CD4-positive, alpha-beta T cell treated with Interleukin-1 beta for 1 hour (primary cell): Measurements from ENCODE around the gene KDELR1.

ENCODE experiments used
- DNase-seq, 2 donors: peaks; one replicate each; pipeline ENCODE4 v3.0.0-alpha.2; 2020 to 2022

KDELR1 gene

DNA sequence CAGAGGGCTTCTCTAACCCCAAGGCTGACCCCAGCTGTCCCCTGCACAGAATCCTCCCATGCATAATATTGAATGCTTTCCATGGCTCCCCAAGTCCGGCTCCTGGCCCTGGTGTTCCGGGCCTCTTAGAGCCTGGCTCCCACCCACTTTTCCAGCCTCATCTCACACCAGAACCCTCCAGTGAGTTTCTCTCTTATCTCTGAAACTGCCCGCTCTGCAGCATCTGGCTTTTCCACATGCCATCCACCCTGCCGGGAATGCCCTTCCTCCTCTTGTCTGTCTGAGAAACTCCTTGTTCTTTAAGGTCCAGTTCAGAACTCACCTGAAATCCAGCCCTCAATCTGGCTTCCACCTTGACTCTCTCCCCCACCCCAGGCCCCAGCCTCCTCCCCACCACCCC, 20.4 kb downstream of the KDELR1 start:
- DNase-seq: no peak

DNA sequence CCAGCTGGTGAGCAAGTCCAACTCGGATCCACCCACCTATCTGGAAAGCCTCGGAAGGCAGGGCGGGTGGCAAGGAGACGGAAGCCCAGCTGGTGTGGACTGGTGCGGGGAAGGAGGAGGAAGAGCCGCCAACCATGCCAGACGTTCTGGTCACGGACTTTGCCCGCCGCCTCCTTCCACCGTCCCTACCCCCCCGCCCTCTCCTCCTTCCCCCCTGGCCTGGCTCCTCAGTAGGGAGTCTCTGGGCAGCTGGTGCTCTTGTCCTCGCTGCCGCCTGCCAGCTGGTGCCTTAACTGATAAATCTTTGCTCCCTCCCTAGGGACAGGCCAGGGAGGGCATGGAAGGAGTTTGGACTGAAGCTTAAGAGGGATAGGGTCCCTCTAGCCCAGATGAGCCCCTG, 22.4 kb downstream of the KDELR1 start:
- DNase-seq: no peak

DNA sequence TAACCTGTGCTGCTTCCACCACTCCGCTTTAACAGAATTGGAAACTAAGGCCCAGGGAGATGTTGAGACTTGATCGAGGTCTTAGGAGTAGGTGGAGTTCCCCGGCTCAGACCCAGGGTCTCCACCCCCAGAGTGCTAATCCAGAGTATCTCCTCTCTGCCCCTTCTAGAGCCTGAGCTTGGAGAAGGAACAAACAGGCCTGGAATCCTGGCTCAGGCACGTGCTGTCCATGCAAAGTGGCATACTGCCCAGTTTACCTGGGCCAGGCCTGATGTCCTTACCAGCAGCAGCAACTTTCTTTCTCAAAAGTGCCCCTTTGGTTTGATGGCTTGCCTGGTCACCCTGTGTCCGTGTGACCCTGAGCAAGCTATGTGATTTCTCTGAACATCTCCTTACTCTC, 23.5 kb downstream of the KDELR1 start:
- DNase-seq: no peak

DNA sequence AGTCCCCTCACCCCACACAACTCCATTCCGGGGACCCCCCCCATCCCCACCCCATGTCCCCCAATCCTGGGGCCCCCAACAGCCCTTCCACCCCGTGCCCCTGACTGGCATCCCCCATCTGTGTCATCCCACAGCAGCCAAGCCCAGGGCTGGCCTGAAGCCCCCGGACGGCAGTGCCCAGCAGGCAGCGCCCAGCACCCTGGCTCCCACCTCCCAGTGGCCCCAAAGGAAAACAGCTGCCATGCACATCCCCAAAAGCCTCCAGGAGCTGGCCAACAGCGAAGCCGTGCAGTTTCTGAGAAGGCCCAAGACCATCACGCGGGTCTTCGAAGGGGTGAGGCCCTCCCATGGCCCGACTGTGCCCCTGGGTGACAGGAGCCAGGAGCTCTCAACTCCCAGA, 25.7 kb downstream of the KDELR1 start:
- no peak for DNase-seq

DNA sequence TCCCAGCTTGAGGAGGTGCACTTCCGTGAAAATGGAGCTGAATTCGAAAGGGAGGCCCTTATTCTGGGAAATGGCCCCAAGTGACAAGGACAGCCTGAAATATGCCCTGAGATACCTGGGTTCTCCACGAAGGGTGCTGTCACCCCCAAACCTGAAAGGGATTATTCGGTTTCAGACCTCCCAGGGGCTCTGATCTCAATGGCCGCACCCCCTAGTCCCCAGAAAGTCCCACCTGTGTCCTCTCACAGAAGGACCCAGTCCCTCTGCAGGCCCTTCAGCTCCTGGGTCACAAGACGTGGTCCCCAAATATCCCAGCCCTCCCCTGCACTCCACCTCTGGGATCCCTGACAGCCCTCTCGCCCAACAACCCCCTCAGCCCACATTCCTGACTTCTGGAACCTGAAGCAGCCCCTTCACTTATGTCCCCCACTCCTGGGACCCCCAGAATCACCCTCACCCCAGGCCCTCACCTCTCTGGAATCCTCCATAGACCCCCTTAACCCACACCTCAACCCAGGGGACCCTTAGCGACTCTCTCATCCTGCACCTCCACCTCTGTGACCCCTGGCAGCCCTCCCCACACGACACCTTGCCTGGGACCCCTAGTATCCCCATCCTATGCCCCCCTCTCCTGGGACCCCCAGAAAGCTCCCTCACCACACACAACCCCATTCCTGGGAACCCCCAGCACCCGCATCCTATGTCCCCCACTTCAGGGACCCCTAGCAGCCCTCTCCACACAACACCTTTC, 26.6 kb downstream of the KDELR1 start:
- no peak for DNase-seq

- peak; percentile 99 to 100 for DNase-seq
Observed at GRCh38 chr19:48363810-48364597, 27.3 kb downstream of the KDELR1 start, which contains the start of the genes SYNGR4 and TMEM143. SYNGR4 (plus strand) TSS chr19:48364367; CDS start chr19:48365843, 1,476 bp downstream. TMEM143 (minus strand) TSS chr19:48363940; CDS start chr19:48363920, 20 bp downstream.

GRCh38 chr19:48363500-48363809, 27.9 kb downstream of the KDELR1 start:
- DNase-seq: no peak

DNA sequence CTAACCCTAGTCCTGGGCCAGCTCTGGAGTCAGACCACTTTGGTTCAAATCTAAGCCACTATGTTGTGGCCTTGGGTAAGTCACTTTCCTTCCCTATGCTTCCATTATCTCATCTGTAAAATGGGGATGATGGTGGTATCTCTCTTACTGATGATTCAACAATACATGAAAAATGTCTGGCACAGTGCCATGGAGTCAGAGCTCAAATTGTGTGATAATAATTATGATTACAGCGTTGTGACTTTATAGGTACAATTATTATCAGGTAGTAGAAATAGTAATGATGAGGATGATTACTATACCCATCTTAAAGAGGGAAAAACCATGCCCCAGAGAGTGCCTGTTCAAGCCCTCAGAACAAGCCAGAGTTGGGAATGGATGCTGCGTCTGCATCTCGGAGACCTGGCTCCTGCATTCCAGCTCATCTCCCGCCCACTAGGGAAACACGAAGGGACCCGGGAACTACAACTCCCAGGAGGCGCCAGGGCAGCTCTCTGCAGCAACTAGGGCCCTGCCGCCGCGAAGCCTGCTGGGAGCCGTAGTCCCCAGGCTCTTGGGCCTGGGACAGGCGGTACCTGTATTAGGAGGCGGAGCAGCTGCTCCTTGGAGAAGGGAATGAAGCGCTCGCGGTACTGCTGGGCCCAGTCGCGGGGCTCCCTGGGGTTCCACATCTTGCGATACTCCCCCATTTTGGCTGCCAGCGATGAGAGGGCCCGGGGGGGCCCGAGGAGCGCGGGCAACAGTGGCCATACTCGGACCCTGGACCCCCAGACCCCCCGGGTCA, 28.4 kb downstream of the KDELR1 start:
- peak; percentile 91 for DNase-seq

DNA sequence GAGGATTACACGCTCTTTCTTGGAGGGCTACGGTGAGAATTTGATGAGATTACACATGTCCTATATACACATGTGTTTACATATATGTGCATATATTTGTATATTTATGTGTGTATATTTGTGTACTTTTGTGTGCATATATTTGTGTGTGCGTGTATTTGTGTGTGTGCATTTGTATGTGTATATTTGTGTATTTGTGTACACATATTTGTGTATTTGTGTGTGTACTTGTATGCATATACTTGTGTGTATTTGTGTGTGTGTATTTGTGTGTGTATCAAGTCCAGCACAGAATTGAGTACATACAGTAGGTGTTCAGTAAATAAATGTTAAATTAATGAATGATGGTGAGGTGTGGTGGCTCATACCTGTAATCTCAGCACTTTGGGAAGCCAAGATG, 29.4 kb downstream of the KDELR1 start:
- no peak for DNase-seq

GRCh38 chr19:48359123-48359522, 32.2 kb downstream of the KDELR1 start:
- DNase-seq: no peak

GRCh38 chr19:48355365-48355954, 35.9 kb downstream of the KDELR1 start:
- DNase-seq: no peak

GRCh38 chr19:48354332-48354992, 36.9 kb downstream of the KDELR1 start:
- no peak for DNase-seq

DNA sequence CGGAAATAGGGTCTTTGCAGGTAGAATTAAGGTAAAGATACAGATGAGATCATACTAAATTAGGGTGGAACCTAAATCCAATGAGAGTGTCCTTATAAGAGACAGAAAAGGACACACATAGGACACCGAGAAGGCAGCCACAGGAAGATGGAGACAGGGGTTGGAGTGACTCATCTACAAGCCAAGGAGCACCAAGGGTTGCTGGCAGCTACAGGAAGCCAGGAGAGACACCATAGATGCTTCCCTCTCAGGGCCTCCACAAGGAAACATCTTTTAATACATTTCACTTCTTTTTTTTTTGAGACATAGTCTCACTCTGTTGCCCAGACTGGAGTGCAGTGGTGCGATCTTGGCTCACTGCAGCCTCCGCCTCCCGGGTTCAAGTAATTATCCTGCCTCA, 37.7 kb downstream of the KDELR1 start:
- DNase-seq: no peak

- peak; percentile 69 to 80 for DNase-seq
Observed at GRCh38 chr19:48351341-48351752, 40.0 kb downstream of the KDELR1 start.

GRCh38 chr19:48350856-48351255, 40.5 kb downstream of the KDELR1 start:
- DNase-seq: no peak

GRCh38 chr19:48348737-48349136, 42.6 kb downstream of the KDELR1 start:
- no peak for DNase-seq

GRCh38 chr19:48348045-48348444, 43.3 kb downstream of the KDELR1 start:
- DNase-seq: no peak

DNA sequence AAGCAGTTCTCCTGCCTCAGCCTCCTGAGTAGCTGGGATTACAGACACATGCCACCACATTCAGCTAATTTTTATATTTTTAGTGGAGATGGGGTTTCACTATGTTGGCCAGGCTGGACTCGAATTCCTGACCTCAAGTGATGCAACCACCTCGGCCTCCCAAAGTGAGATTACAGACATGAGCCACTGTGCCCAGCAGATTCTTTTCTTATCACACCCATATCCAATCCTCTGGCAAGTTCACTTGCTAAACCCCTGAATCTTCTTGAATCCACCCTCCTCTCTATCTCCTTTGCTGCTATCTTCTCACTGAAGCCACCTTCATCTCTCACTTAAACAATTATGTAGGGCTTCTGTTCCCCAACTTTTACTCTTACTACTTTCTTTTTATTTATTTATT, 45.2 kb downstream of the KDELR1 start:
- DNase-seq: no peak

DNA sequence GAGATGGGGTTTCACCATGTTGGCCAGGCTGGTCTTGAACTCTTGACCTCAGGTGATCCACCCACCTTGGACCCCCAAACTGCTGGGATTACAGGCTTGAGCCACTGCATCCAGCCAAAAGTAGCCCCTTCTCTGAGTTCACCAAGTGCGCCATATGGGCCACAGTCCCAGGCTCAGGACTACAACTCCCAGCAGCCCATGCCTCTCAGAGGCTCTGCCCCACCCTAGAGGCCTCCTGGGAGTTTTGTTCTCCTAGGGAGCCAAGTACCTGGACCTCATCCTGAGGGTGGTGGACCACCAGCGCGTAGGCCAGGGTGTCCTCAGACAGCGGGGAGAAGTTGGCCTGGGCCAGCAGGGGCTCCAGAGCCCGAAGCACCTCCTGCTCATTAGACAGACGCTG, 46.5 kb downstream of the KDELR1 start:
- DNase-seq: no peak

GRCh38 chr19:48342841-48343540, 48.4 kb downstream of the KDELR1 start:
- DNase-seq: no peak

DNA sequence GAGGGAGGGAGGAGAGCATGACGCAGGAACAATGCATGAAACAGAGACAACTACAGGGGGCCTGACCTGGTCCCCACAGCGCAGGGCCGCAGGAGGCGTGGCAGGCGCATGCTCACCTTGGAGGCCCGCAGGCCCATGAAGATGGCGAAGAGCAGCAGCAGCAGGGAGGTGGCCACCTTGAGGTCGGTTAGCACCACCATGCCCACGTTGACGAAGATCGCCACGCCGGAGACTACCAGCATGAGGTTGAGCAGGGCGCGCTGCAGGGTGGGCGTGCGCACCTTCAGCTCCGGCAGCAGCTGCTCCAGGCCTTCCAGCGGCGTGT, 49.0 kb downstream of the KDELR1 start:
- no peak for DNase-seq
